22Rv1 (cell line): ENCODE results near the gene OR4K15.
"Not testable (repeated sequence)": the region's sequence is repeated elsewhere in the genome, so short reads cannot be mapped to it uniquely, and the experiment has no call there.

Experiments
- H3K27ac ChIP-seq: fragments of 450-650 bp; 2 replicates; pipeline ENCODE4 v1.5.1; 2017
- ZFX ChIP-seq: fragments of 450-650 bp; IDR thresholded peaks from 2 replicates; pipeline ENCODE4 v1.6.1; 2017; ENCODE audit warnings: antibody characterized with exemption, borderline replicate concordance
- TF ChIP-seq, protein P1 (sequence below): fragments of 450-650 bp; IDR thresholded peaks from 2 replicates; pipeline ENCODE4 v1.5.1; 2017; ENCODE audit warnings: mild to moderate bottlenecking

OR4K15 gene, protein sequence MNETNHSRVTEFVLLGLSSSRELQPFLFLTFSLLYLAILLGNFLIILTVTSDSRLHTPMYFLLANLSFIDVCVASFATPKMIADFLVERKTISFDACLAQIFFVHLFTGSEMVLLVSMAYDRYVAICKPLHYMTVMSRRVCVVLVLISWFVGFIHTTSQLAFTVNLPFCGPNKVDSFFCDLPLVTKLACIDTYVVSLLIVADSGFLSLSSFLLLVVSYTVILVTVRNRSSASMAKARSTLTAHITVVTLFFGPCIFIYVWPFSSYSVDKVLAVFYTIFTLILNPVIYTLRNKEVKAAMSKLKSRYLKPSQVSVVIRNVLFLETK

DNA sequence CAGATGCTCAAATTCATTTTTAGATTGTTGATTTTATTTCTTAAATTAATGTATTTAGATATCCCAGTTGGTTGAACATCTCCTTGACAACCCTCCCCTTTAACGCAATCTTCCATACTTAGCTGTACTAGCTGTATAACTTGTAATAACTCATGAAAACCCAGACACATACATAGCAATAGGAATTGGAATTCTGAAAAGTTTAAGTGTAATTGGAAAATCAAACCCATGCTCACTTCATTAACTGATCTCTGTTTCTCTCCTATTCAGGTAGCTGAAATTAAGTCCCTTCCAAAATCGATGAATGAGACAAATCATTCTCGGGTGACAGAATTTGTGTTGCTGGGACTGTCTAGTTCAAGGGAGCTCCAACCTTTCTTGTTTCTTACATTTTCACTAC, at the start of gene OR4K15:
Gene OR4K15 (plus strand): TSS at position 301 of the 400 bp plus-strand sequence. CDS start 0 bp downstream, at position 301.
- H3K27ac ChIP-seq = no peak within 1 kb of the TSS
- TF ChIP-seq, protein P1, sequence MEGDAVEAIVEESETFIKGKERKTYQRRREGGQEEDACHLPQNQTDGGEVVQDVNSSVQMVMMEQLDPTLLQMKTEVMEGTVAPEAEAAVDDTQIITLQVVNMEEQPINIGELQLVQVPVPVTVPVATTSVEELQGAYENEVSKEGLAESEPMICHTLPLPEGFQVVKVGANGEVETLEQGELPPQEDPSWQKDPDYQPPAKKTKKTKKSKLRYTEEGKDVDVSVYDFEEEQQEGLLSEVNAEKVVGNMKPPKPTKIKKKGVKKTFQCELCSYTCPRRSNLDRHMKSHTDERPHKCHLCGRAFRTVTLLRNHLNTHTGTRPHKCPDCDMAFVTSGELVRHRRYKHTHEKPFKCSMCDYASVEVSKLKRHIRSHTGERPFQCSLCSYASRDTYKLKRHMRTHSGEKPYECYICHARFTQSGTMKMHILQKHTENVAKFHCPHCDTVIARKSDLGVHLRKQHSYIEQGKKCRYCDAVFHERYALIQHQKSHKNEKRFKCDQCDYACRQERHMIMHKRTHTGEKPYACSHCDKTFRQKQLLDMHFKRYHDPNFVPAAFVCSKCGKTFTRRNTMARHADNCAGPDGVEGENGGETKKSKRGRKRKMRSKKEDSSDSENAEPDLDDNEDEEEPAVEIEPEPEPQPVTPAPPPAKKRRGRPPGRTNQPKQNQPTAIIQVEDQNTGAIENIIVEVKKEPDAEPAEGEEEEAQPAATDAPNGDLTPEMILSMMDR = no peak
- TF ChIP-seq ZFX = no peak

DNA sequence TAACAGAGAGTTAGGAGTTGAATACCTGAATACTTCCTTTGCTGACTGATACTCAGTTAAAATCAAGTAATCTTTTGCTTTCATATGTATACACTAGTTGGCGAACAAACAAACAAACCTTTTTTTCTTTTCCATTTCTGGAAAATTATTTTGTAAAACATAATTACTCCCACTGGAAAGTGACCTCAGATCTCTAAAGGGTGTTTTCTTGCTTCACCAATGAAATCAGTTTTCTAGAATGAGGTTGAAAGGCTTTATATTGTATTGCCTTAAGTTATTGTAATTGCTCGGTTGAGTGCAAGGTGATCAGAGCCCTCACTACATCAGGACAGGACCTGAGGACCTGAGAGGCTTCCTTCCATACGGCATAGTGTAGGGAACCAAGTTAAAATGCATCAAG, 44.8 kb upstream of the OR4K15 start, which contains the start of gene OR4K1:
Gene OR4K1 (plus strand): TSS at position 301 of the 400 bp plus-strand sequence. CDS start 4,750 bp downstream, outside the sequence.
- no peak within 1 kb of the TSS for H3K27ac ChIP-seq
- no peak for TF ChIP-seq ZFX
- TF ChIP-seq, protein P1 = no peak

DNA sequence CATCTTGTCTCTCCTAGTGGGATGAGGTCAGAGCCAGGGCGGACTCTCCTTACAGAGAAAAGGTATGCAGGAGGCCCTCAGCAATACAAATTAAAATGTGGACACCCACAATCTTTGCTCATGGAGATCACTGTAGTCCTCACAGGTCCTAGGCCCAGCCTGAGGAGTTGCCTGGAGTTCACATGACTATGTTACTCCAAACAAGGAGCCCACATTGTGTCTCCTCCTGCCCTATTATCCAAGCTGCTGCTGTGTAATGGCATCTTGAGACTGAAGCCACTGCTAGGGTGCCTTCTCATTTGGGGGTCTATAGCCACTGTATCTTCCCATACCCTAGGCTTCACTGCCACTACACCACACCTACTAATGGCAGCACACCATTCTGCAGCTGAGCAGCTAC, 33.7 kb upstream of the OR4K15 start:
- no peak for TF ChIP-seq ZFX
- TF ChIP-seq, protein P1 = no peak
- no peak overlapping the region for H3K27ac ChIP-seq

DNA sequence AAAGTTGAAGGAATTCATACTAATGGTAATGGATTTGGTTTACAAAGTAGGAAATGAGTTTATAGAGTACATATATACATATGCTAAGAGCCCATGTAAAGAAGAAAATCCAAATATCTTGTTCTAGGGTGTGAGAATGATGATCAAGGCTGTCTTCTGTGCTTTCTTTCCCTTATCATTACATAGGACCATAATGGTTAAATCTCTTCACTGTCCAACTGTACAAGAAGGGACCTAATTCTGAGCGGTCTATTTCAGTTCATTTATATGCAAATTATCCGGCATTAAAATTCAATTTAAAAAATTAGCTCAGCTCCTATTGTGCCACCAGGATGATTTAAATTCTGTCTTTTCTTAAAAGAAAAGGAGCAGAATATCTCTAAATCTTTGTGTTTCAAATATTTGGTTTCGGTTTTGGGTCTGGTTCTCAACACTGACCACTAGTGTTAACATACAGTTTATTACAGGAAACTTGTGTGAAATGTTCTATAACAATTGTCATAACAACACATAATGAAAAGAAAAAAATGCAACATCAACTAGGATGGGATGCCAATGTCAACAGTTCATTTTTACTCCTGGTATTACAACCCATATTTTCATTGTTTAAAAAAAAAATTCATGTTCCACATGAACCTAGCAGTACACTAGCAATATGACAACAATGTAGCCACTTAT, 27.8 kb upstream of the OR4K15 start:
- TF ChIP-seq, protein P1 = 0 out of 2 replicates have a peak, but pooled peaks have one; percentile 8
- no peak for TF ChIP-seq ZFX
- H3K27ac ChIP-seq = no peak overlapping the region

DNA sequence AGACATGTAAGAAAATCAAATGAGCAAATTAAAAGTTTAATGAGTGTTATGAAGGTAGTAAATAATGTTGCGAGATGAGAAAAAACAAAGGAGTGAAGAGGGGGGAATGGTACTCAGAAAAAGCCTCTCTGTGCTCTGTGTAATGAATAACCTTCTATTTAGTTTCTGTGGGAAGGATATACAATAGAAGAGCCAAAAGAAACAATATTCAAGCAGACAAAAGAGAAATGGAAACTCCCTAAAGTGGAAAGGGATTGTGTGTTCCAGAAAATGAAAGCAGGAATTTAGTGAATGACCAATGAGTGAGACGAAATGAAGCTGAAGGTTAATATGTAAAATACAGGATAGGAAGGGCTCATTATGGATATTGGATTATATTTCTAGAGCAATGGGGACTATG, 26.2 kb upstream of the OR4K15 start:
- H3K27ac ChIP-seq = no peak overlapping the region
- TF ChIP-seq, protein P1 = no peak
- TF ChIP-seq ZFX = no peak

DNA sequence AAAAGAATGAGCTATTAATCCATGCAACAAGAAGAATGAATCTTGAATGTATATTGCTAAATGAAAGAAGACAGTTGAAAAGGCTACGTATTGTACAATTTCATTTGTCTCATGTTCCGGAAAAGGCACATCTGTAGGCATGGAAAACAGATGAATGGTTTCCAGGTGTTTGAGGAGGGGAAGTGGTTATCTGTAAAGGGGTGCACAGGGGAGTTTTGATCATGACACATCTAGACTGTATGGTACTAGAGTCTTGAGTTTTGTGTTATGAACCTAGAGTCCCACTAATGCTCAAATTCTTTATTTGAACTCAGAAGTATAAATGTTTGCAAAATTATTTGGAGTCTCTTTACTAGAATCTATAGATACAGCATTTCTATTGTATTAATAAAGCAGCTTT, 5.7 kb upstream of the OR4K15 start:
- not testable (repeated sequence) for H3K27ac ChIP-seq

DNA sequence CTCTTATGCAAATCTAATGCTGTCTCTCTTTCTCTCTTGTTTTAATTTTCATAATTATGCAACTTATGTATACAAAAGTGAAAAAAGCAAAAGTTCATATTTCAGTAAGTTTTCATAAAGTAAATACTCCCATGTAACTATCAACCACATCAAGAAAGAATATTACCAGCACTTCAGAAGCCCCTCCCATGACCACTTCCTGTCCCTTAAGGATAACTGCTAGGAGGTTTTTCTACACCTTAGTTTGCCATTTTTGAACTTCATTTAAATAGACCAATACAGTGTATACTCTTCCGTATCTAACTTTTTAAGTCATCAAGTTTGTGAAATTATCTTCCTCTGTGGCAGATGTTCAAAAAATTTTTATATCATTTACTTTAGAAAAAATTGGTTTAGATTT, 547 bp upstream of the OR4K15 start:
- TF ChIP-seq, protein P1 = no peak
- TF ChIP-seq ZFX = no peak
- no peak overlapping the region for H3K27ac ChIP-seq
